ENCODE results near the gene ZBP1.

The ZBP1 gene

GRCh38 chr20:57582029-57582378, 38.2 kb downstream of the ZBP1 start:
- no peak for DNase-seq (ENCODE audit: extremely low read depth, low read depth)

GRCh38 chr20:57581202-57582028, 38.8 kb downstream of the ZBP1 start:
- no peak for TF ChIP-seq CTCF (IDR thresholded peaks at IDR 0.05; ENCODE audit: low read depth, low read length)

More at GRCh38 chr20:57582029-57582378, 38.2 kb downstream of the ZBP1 start:
- no peak for TF ChIP-seq CTCF (IDR thresholded peaks at IDR 0.05; ENCODE audit: low read depth, low read length)

GRCh38 chr20:57580478-57581201, 39.6 kb downstream of the ZBP1 start:
- no peak for TF ChIP-seq CTCF (IDR thresholded peaks at IDR 0.05; ENCODE audit: low read depth, low read length)
- no peak for DNase-seq (ENCODE audit: extremely low read depth, low read depth)

More at GRCh38 chr20:57581202-57582028, 38.8 kb downstream of the ZBP1 start:
- DNase-seq (ENCODE audit: extremely low read depth, low read depth) = no peak

GRCh38 chr20:57579898-57580447, 40.3 kb downstream of the ZBP1 start:
- DNase-seq (ENCODE audit: extremely low read depth, low read depth) = no peak
- no peak for TF ChIP-seq CTCF (IDR thresholded peaks at IDR 0.05; ENCODE audit: low read depth, low read length)

- TF ChIP-seq CTCF (IDR thresholded peaks at IDR 0.05; ENCODE audit: low read depth, low read length) = no peak
- no peak for DNase-seq (ENCODE audit: extremely low read depth, low read depth)
Observed at GRCh38 chr20:57579331-57579897, 40.8 kb downstream of the ZBP1 start.

GRCh38 chr20:57578476-57579165, 41.6 kb downstream of the ZBP1 start:
- DNase-seq (ENCODE audit: extremely low read depth, low read depth) = no peak

More at GRCh38 chr20:57578476-57579165, 41.6 kb downstream of the ZBP1 start:
- TF ChIP-seq CTCF (IDR thresholded peaks at IDR 0.05; ENCODE audit: low read depth, low read length) = no peak
